ENCODE results near the gene CEPT1.
"Not testable (repeated sequence)": the region's sequence is repeated elsewhere in the genome, so short reads cannot be mapped to it uniquely, and the experiment has no call there.

CEPT1 gene

DNA sequence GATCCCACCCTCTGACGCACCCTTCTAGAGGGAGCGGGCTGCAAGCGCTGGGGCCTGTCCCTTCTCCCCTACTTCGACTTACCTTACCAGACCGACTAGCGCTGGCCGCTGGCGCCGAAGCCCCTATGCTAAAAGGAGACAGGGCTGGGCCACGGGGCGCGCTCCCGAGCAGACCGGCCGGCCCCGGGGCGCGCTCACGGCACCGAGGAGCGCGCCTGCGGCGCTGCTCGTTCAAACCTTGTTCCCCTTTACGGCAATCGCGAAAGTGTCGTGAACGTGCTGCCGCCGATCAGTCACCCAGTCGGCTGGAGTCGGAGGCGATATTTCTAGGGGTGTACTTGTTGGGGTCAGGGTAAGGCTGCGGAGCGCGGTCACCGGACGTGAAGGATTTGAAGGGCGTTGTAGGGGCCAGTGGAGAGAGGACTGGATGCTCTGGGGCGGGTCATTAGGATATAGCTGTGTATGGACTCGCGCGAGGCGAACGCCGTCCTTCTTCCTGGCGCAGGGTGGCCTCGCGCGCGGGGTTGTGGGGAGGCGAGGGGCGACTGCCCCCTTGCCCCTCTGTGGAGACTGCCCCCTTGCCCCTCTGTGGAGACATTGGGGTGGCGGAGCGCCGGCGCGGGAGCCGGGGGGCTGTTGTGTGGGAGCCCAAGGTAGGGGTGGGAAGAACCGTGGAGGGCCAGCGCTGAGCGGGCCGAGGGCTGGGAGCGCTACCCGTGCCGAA, at the start of gene CEPT1, which contains the start of gene DRAM2:
CEPT1 (plus strand) TSS at position 268 of the 724 bp plus-strand sequence. CDS start 7,492 bp downstream, outside the sequence.
DRAM2 (minus strand) TSS at position 138 of the 724 bp plus-strand sequence. CDS start 8,539 bp downstream, outside the sequence.
- peak; percentile 91 for DNase-seq

DNA sequence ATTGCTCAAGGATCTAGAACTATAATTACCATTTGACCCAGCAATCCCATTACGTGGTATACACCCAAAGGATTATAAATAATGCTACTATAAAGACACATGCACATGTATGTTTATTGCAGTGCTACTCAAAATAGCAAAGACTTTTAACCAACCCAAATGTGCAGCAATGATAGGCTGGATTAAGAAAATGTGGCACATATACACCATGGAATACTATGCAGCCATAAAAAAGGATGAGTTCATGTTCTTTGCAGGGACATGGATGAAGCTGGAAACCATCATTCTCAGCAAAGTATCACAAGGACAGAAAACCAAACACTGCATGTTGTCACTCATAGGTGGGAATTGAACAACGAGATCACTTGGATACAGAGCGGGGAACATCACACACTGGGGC, 44.6 kb upstream of the CEPT1 start:
- not testable (repeated sequence) for DNase-seq

DNA sequence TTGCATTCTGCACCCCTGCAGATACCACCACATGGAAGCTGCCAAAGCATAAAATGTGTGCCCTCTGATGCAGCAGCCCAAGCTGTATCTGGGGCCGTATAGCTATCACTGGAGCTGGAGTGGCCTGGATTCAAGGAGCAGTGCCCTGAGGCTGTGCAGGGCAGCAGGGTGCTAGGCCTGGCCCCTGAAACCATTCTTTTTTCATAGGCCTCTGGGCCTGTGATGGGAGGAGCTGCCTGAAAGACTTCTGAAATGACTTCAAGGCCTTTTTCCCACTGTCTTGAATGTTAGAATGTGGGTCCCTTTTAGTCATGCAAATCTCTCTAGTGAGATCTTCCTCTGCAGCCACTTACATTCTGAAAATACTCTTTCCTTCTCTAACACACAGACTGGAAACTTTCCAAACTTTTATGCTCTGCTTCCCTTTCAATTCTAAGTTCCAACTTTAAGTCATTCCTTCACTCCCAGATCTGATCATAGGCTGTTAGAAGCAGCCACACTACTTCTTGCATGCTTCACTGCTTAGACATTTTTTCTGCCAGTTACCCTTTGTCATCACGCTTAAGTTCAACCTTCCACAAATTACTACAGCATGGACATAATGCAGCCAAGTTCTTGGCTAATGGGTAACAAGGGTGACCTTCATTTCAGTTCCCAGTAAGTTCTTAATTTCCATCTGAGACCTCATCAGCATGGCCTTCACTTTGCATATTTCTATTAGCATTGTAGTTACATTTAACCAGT, 42.5 kb upstream of the CEPT1 start:
- no peak for DNase-seq

DNA sequence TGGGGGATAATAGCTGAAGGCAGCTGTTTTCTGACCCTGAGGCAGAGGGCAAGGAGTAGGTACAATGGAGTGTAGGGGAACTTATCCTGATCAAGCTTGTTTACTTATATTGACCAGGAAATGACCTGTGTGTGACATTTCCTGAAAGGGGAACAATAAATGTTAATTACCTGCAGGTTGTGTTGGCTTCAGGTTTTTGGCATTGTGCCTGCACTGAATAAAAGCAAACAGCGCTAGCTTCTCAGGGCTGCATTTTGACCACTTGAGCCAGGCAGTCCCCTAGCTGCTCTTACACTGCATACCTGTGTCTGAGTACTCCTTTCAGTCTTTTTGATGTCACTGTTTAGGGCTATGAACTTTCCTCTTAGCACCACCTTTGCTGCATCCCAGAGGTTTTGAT, 40.7 kb upstream of the CEPT1 start:
- DNase-seq, result no peak

DNA sequence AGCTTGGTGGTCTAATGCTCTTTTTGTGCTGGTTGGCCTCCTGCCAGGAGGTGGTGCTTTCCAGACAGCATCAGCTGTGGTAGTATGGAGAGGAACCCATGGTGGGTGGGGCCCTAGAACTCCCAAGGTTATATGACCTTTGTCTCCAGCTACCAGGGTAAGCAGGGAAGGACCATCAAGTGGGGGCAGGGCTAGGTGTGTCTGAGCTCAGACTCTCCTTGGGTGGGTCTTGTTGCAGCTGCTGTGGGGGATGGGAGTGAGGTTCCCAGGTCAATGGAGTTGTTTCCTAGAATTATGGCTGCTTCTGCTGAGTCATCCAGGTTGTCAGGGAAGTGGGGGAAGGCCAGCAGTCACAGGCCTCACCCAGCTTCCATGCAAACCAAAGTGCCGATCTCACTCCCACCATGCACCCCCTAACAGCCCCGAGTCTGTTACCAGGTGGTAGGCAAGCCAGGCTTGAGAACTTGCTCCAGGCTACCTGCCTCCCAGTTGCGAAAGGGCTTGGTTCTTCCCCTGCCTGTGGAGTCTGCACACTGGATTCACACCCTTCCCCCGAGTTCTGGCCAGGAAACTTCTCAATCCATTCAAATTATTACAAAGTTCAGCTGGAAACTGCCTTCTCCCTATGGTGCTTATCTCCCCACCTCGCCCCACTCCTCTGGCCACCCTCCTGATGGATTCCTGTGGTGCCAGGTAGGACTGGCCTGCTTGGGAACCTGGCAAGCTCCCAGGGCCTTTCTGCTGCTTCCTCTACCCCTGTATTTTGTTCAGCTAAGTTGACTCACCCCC, 38.0 kb upstream of the CEPT1 start:
- no peak for DNase-seq

DNA sequence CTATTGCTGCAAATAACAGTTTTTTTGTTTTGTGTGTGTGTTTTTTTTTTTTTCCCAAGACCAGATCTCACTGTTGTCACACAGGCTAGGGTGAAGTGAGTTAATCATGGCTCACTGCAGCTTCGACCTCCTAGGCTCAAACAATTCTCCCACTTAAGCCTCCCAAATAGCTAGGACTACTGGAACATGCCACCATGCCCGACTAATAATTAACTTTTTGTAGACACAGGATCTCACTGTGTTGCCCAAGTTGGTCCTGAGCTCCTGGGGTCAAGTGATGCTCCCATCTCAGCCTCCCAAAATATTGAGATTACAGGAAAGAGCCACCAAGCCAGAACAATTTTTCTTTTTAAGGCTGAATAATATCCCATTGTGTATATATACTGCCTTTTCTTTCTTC, 35.0 kb upstream of the CEPT1 start:
- no peak for DNase-seq

DNA sequence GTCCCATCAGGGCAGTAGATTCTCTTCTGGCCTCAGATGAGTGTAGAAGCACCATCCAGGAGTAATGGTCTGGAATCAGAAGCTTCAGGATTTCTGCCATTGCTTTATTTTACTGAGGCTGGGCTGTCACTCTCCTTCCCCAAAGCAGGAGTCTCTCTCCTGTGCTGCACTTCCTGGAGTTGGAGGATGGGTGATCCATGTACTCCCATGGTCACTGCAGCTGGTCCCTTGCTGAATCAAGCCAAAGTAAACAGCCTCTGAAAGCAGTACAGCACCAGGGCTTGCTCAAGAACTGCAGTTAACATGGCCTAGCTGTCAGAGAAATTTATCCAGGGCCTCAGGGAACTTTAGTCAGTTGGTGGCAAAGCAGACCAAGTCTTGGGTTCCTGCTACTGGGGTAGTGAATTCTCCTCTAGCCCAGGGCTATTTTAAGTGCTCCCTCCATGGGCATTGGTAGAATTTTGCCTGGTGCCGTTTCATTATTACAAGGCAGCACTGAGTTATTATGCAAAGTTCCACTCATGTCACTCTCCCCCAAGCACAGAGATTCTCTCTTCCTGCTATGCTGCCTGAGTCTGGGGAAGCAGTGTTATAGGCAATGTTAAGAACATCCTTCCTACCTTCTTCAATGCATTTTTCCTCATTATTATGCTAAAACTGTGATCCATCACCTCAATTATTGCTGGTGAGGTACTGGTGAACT, 29.7 kb upstream of the CEPT1 start:
- no peak for DNase-seq

DNA sequence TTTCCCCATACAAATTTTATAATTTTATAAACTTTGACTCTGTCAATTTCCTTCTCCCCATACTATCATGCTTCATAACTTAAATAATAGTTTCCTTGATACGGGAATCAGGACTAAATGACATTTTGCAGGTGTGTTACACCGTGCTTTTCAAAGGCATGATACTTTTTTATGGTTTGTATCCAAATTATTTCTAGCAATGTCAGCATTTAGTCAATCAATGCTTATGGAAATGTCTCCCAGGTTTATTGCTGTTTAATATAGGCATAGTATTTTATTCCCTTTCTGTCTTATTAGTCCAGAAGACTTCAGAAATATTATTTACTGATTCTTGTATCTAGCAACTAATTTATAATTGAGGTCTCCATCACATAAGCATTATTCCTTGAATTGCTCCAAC, 23.5 kb upstream of the CEPT1 start:
- no peak for DNase-seq

DNA sequence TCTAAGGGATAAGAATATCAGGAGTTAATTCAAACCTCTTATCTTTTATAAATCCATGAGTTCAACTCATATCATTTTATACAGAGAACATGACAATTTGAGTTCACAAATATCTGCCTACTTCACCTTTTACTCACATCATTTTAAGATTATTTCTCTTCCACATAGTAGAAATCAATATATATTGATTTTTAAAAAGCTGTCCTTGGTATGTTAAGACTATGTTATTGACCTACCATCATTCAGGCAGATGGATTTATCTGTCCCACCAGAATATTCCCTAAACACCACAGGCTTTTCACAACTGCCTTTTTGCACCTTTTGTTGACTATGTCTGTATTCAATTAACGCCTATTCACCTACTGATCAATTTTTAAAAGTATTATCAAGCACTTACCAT, 13.7 kb upstream of the CEPT1 start:
- no peak for DNase-seq

DNA sequence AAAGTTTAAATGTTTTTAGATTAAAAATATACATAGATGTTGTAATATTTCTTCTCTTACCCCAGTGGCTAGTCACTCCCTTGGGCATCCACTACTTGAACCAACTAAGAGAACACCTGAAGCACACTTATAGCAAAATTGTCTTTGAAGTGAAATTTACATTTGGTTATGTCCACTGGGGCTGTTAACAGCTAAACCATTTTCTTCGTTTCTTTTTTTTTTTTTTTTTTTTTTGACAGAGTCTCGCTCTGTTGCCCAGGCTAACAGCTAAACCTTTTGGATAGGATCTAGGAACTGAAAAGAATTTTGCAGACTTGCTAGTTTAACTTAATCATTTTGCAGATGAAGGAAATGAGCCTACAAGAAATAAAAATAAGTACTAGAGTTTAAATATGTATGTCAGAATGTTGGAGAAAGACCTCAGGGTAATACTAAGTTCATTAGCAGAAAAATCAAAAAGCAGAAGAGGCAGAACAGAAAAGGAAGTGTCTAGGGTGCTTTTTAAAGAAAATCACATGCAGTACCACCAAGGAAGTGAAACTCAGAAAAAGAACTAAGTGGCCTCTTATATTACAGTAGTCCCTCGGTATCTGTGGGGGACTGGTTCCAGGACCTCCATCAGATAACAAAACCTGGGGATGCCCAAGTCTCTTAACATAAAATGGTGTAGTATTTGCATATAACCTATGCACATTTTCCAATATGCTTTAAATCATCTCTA, 11.9 kb upstream of the CEPT1 start:
- DNase-seq, result no peak

DNA sequence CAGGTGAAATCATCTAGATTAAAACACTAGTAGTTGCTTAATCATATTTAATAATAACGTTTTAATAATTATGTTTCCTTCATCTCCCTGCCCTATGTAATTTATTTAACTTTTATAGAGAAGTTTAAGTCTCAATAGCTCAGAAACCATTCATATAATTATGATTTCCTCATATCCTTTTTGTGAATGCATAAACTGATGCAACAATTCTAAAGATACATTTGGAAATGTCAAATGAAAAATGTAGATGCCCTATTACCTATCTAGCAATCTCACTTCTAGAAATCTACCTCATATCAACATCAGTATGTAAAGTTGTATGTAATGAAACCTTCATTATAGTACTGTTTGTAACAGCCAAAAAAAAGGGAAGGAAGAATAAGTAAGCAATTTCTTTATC, 10.6 kb upstream of the CEPT1 start:
- no peak for DNase-seq

DNA sequence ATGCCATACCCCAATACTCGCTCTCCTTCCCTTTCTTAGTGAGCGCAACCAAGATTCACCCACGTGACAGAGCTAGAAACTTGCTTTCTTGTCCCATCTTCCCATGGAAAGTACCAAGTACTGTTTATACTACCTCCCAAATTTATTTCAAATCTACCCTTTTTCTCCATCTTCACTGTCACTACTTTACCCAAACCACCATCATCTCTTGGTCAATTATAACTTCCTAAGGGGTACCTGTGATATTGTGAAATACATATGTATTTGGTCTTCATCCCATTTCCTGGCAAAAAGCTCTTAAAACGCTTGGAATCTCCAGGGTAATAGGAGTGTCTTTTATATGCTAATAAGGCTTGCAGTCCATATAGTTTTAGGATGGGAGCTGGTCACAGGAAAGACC, 8.3 kb upstream of the CEPT1 start:
- no peak for DNase-seq

DNA sequence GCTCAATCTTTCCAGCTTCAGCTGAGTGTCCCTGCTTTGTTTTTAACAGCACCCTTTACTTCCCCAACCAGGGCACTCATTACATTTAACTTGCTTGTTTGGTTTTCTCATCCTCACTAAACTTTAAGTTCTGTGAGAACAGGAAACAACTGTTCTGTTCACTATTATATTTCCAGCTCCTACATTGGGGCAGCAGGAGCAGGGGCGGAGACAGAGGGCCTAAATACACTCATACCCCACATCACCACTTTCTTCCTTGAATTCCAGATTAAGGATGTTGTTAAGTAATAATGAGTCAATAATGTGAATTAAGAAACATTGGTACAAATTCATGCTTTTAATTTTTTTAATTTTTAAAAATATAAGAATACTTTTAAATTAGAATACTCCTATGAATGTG, 6.2 kb upstream of the CEPT1 start:
- no peak for DNase-seq

DNA sequence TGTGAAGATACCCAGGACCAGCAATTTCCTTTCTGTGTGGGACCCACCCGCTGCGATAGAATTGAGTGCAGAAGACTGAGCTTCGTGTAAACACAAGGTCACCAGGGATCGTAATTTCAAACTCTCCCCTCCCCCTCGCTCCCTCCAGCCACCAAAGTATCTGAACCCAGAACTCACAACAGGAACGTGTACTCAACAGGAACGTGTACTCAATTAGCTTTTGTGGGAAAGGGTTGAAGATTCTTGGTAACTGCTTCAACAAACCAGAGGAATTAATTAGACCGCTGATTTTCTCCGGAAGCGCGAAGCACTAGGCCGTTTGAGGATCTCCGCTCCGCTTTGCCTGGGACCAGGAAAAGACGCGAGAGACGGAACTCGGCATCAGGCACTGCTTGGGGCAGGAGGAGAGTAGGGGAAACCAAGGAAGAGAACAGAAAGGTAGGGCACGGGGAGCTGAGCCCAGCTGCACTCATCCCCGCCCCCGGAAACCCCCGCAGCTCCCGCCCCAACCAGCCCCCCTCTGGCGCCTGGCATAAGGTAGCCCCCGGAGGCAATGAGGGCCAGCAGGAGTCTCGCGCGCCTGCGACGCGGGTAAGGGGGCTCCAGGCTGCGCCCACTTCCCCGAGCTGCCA, 583 bp upstream of the CEPT1 start:
- DNase-seq, result peak; percentile 42

DNA sequence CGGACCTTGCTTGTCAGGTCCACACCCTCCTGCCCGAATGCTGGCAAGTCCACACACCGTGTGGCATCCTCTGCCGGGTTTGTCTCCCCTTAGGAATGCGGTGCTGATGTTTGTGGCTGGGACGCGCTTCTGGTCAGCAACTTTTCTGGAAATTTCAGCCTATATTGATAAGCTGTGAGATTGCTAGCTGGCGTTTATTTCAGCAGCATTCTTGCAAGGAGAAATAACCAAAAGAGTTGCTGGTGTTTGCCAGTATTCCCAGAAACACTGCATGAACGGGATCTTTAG, 601 bp downstream of the CEPT1 start:
- DNase-seq, result no peak

DNA sequence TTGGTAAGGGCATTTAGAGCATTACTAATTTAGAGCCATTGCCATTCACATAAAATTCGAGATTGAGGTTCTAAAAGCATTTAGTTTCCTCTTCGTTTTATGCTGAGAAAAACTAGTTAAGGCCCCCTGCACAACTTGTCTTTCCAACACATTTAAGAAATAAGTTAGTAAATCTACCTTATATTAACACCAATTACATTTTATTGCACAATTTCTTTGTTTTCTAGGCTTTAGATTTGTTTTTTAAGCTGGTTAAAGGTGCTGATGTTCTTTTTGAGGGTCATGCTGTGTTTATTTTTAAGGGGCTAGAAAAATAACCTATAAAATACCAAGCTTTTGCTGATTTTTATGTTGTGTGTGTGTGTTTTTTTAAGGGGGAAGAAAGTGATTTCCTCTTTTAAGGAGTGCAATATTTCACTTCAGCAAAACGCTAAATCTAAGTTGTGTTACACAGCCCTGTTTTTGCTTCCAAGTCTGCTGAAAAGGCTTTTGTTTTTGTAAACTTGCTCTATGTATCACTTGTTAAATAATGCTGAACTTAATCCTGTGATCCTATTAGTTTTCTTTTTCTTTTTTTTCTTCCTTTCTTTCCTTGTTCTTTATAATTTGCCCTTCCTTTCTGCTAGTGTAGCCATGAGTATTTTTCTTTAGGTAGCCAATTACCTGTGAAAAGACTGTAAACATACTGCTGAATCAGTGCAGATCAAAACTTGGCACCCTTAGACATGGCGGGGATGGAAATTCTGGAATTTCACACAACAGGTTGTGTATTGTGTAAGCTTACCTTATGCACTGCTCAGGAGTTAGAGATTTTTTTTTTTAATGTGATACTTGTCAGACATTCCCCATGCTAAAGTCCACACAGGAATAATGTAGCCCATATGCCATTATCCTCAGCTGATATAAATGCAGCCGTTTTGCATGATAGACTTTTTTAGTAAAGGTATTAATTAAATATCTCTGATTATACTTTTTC, 1.5 kb downstream of the CEPT1 start:
- DNase-seq, result no peak

DNA sequence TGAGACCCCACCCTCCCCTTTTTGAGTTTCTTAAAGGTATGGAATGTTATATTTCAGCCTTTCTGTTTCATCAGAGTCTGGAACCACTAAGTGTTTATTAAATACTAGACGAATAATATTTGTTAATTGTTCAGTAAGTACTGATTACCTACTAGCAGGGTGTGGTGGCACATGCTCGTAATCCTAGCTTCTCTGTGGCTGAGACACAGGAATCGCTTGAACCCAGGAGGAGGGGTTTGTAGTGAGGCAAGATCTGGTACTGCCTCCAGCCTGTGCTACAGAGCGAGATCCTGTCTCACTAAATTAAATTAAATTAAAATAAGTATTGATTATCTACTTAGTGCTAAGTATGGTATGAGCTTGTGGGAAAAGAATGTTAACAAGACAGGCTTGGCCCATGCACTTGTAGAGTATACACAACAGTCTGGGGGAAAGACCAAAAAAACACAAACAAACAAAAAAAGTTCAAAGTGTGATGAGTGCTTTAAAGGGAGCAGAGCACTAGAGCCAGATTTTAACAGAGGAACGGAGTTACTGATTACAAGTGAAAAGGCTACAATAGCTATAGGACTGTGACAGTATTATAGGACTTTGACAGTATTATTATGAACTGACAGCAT, 2.4 kb downstream of the CEPT1 start:
- DNase-seq, result no peak

DNA sequence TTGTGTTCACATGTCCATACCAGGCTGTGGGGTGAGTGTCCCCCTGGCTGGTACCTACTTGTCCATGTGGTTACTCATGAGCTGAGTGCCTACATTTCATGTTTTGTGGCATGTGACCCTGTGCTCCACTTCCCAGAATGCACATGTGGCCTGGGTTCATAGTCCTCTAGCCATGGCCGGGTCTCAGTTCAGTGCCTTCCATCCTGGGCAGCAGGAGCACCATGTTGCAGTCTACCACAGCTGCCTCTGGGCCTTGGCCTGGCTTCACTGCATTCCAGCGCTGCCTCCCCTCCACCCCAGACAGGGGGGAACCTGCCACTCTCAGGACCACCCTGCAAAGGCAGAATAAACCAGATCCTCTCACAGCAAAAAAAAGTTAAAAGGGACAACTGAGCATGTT, 5.5 kb downstream of the CEPT1 start:
- no peak for DNase-seq

DNA sequence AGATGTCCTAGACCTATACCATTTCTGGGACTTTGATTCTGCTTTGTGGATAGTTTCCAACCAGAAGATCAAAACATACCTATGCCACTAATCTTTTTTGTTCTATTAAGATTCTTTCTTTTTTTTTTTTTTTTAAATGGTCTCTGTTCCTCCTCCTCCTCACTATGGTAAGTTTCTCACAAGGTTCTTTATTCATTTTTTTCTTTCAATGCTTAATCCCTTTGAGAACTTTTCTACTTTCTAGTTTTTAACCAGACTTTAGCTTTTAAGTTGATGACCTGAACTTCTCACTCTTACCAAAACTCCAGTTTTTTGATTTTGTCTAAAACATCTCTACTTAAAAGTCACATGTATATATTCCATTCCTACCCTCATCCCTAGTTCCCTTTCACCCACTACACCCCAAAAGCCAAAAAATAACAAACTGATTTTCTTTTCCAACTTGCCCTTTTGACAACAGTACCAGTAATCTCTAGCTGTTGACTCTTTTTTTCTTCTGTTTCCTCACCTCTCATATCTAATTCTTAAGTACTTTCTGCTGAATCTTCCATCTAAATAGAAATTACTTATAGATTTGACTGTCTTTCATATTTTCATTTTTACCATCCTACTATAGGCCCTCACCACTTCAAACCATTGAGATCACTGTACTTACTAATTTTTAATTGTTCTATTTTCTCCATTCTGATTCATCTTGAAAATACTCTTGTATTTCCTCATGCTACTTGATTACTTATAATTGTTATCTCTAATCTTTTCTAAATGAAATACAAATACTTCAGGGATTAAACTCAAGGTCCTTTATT, 6.1 kb downstream of the CEPT1 start:
- no peak for DNase-seq

Measured in CD4-positive, alpha-beta T cell treated with Interleukin-6 for 4 hours (primary cell).